NCI-H1417 treated with DMSO at 0.1 percent for 48 hours (cell line): ENCODE results near the gene PDCD1.
"Not testable (repeated sequence)": the region's sequence is repeated elsewhere in the genome, so short reads cannot be mapped to it uniquely, and the experiment has no call there.

ENCODE experiments used
- DNase-seq: peaks from one replicate; lab custom pipeline; 2025; lab: John Stamatoyannopoulos, UW

The PDCD1 gene

GRCh38 chr2:241812730-241813643, 45.7 kb downstream of the PDCD1 start:
- no peak for DNase-seq

- no peak for DNase-seq
These were observed 46.6 kb downstream of the PDCD1 start for GRCh38 chr2:241811952-241812729.

GRCh38 chr2:241811201-241811951, 47.3 kb downstream of the PDCD1 start:
- no peak for DNase-seq

- DNase-seq, result no peak
These were observed 48.1 kb downstream of the PDCD1 start for GRCh38 chr2:241810307-241811200.

GRCh38 chr2:241809383-241810306, 49.0 kb downstream of the PDCD1 start:
- DNase-seq, result no peak

GRCh38 chr2:241808721-241809382, 49.8 kb downstream of the PDCD1 start, which contains the start of gene NEU4:
Gene NEU4 (plus strand): TSS chr2:241809193. CDS start chr2:241814485, 5,292 bp downstream.
- no peak for DNase-seq

- no peak for DNase-seq
These were observed 50.5 kb downstream of the PDCD1 start for GRCh38 chr2:241808051-241808720.

- not testable (repeated sequence) for DNase-seq
These were observed 52.5 kb downstream of the PDCD1 start for GRCh38 chr2:241806217-241806616.

GRCh38 chr2:241804326-241805229, 54.1 kb downstream of the PDCD1 start:
- no peak for DNase-seq

GRCh38 chr2:241803387-241804325, 55.0 kb downstream of the PDCD1 start:
- DNase-seq, result no peak

- DNase-seq, result no peak
These were observed 56.0 kb downstream of the PDCD1 start for GRCh38 chr2:241802421-241803318.

GRCh38 chr2:241801611-241802420, 56.9 kb downstream of the PDCD1 start:
- DNase-seq, result no peak

GRCh38 chr2:241800198-241800903, 58.3 kb downstream of the PDCD1 start:
- DNase-seq, result not testable (repeated sequence)
